Myocyte (in vitro differentiated cells): ENCODE measurements around the gene APBA2. TPM values are rescaled to one million over a fixed set of nuclear protein-coding genes. Genes with fewer than 3 reads are reported as not detected.

Experiments used
- DNase-seq: peaks from one replicate; pipeline ENCODE4 v3.0.0-alpha.2; 2012; ENCODE audit warnings: low read depth
- total RNA-seq: library from RNA; depleted of rRNA; stranded (reverse); fragments of >200 nt; gene quantifications from 2 replicates; pipeline ENCODE4 v1.2.3, GENCODE V29; 2014

The APBA2 gene
- total RNA-seq, 1 donor from 2014 or later = not detected

GRCh38 chr15:28895146-28895545, 9.4 kb downstream of the APBA2 start:
- DNase-seq = no peak

GRCh38 chr15:28895566-28895965, 9.8 kb downstream of the APBA2 start:
- DNase-seq = no peak

- no peak for DNase-seq
Observed at GRCh38 chr15:28896951-28897350, 11.2 kb downstream of the APBA2 start.

GRCh38 chr15:28897861-28898585, 12.2 kb downstream of the APBA2 start:
- no peak for DNase-seq

GRCh38 chr15:28899061-28899738, 13.4 kb downstream of the APBA2 start:
- DNase-seq = no peak

- no peak for DNase-seq
Observed at GRCh38 chr15:28900041-28900891, 14.5 kb downstream of the APBA2 start.

GRCh38 chr15:28900892-28901586, 15.3 kb downstream of the APBA2 start:
- no peak for DNase-seq

GRCh38 chr15:28901587-28901980, 15.8 kb downstream of the APBA2 start:
- DNase-seq = no peak

- DNase-seq = no peak
Observed at GRCh38 chr15:28901987-28902745, 16.4 kb downstream of the APBA2 start.

GRCh38 chr15:28902856-28903255, 17.1 kb downstream of the APBA2 start:
- DNase-seq = no peak

- no peak for DNase-seq
Observed at GRCh38 chr15:28903555-28903954, 17.8 kb downstream of the APBA2 start.

GRCh38 chr15:28904003-28904402, 18.2 kb downstream of the APBA2 start:
- DNase-seq = no peak

GRCh38 chr15:28904541-28905315, 19.0 kb downstream of the APBA2 start:
- no peak for DNase-seq

- no peak for DNase-seq
Observed at GRCh38 chr15:28907338-28907960, 21.7 kb downstream of the APBA2 start.

- no peak for DNase-seq
Observed at GRCh38 chr15:28909958-28910500, 24.3 kb downstream of the APBA2 start.

- DNase-seq = no peak
Observed at GRCh38 chr15:28911310-28911931, 25.6 kb downstream of the APBA2 start.

GRCh38 chr15:28912422-28912821, 26.6 kb downstream of the APBA2 start:
- DNase-seq = no peak

GRCh38 chr15:28913171-28913765, 27.5 kb downstream of the APBA2 start:
- DNase-seq = no peak
